GM12865 (cell line): ENCODE results near the gene ELAVL1.

Experiments
- DNase-seq: peaks from one replicate; pipeline ENCODE4 v3.0.0; 2010; ENCODE audit warnings: low read depth
- H3K4me3 ChIP-seq: 2 replicates; pipeline ENCODE4 v1.5.1; 2011; ENCODE audit warnings: mild to moderate bottlenecking, low read depth, low read length, control low read depth
- CTCF ChIP-seq: IDR thresholded peaks from 2 replicates; pipeline ENCODE4 v1.5.1; 2011; ENCODE audit warnings: low read length, control low read depth, low read depth, inconsistent platforms; ENCODE audit not compliant: insufficient read depth; ENCODE audit errors: missing control alignments

ELAVL1 gene

GRCh38 chr19:7978179-7978825, 27.1 kb downstream of the ELAVL1 start:
- DNase-seq: no peak
- no peak overlapping the region for H3K4me3 ChIP-seq
- TF ChIP-seq CTCF: no peak

DNA sequence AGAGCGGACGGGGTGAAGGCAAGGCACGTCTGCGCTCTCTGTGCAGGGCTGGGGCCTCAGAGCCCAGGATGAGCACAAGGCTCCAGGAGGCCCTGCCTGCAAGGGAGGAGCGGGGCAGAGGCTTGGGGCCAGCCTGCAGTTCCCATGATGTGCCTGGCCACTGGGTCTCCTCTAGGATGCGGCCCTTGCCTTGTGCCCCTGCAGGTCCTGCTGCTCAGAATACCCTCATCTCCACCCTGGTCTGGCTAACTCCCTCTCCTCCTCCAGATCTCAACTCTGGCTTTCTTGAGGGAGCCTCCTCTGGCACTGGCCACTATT, 27.8 kb downstream of the ELAVL1 start:
- no peak overlapping the region for H3K4me3 ChIP-seq
- DNase-seq: no peak
- no peak for TF ChIP-seq CTCF

GRCh38 chr19:7977021-7977722, 28.3 kb downstream of the ELAVL1 start:
- no peak for DNase-seq
- TF ChIP-seq CTCF: no peak

DNA sequence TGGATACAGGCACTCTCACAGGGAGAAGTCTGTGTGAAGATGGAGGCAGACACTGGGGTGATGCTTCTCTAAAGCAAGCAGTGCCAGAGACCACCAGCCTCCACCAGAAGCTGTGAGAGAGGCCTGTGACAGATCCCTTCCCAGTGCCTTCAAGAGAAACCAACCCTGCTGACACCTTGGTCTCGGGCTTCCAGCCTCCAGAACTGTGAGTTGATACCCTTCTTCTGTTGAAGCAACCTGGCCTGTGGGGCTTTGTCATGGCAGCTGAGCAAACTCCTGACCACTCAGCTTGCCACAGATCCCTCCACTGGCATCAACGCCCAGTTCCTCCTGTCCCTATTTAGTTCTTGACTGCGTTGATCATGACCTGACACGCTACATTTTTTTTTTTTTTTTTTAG, 29.0 kb downstream of the ELAVL1 start:
- no peak for DNase-seq
- TF ChIP-seq CTCF: no peak
- no peak overlapping the region for H3K4me3 ChIP-seq

More at GRCh38 chr19:7977021-7977722, 28.3 kb downstream of the ELAVL1 start:
- H3K4me3 ChIP-seq: no peak overlapping the region

DNA sequence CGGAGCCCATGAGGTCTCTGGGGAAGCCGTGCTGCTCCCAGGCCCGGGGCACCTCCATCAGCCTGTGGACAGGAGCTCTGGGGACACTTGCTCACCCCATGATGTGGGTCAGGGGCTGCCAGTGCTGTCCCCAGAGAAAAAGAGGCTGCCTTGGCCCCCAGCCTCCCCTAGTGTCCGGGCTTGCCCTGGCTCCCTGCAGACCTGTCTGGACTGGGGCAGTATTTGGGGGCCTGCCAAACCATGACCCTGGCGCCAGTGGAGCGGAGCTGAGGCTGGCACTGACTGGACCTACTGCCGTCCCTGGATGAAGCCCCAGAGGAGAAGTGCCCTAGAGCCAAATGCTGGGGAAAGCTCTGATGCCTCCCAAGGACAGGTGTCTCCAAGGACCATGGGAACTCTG, 30.4 kb downstream of the ELAVL1 start:
- TF ChIP-seq CTCF: no peak
- no peak overlapping the region for H3K4me3 ChIP-seq
- no peak for DNase-seq

- no peak for DNase-seq
- no peak for TF ChIP-seq CTCF
Measured at GRCh38 chr19:7973883-7974282, 31.6 kb downstream of the ELAVL1 start.

More at GRCh38 chr19:7973883-7974282, 31.6 kb downstream of the ELAVL1 start:
- no peak overlapping the region for H3K4me3 ChIP-seq
